ENCODE data around the gene EBI3. TPM values are rescaled to one million over a fixed set of nuclear protein-coding genes. Genes with fewer than 3 reads are reported as not detected.
A peak's percentile ranks its signal among the peaks of the same experiment; 100 is the strongest.

EBI3 gene
- total and polyA plus RNA-seq, 11 donors, result 0.27 to 5.6 (median 0.88) TPM

DNA sequence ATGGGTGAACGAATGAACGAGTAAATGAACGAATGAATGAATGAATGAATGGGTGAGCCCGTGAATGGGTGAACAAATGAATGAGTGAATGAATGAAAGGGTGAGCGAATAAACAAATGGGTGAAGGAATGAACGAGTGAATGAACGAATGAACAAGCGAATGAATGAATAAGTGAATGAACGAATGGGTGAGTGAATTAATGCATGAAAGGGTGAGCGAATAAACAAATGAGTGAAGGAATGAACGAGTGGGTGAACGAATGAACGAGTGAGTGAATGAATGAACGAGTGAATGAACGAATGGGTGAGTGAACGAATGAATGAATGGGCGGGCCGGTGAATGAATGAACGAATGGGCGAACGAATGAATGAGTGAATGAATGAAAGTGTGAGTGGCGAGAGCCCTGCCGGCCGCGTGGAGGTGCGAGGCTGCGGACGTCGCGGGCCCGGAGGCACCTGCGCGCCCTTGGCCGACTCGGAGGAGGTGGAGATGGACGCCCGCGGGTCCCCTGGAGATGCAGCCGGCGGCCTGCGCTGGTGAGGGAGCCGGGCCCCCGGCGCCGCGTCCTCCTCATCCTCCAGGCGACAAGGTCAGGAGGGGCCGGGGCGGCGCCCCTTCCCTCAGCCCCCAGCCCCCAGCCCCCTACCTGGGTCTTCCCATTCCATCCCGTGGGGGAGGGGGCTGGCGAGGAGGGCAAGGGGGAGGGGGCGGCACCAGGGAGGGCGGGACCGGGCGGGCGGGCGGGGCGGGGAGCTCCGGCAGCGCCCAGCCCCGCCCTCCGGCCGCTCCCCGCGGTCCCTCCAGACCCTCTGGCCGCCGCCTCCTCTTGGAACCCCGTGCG, 31.5 kb upstream of the EBI3 start:
- H3K4me3 ChIP-seq, result peak overlapping the region in 1 of 12 donors; percentile 8
- DNase-seq, result no peak

DNA sequence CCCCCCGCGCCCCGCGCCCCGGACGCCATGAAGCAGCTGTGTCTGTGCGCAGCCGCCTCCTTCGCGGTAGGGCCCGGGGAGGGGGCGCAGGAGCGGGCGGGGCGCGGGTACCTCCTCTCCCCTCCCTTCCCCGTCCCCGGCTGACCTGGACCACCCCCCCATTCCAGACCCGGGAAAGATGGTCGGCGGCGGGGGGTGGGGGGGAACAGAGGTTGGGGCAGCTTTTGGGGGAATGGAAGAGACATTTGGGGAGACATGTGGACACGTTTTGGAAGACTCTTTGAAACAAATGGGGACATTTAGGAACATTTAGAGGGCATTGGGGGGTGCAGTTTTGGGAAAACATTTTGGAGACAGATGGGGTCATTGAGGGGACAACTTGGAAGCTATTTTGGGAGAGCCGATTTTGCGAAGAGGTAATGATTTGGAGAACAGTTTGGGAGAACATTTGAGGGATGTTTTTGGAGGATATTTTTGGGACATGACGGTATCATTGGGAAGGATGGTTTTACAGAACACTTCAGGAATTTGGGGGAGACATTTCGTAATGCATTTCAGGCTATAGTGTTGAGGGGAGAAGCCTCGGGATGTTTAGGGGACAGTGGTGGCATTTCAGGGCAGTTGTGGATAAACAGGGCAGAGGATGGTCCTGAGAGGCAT, 30.7 kb upstream of the EBI3 start:
- WGBS, 4 donors, result 6 to 18% (median 9%) methylated on average over 10 to 28 of the region's 28 CpGs
- no peak for TF ChIP-seq POLR2A (IDR thresholded peaks at IDR 0.05)
- TF ChIP-seq, protein P1, sequence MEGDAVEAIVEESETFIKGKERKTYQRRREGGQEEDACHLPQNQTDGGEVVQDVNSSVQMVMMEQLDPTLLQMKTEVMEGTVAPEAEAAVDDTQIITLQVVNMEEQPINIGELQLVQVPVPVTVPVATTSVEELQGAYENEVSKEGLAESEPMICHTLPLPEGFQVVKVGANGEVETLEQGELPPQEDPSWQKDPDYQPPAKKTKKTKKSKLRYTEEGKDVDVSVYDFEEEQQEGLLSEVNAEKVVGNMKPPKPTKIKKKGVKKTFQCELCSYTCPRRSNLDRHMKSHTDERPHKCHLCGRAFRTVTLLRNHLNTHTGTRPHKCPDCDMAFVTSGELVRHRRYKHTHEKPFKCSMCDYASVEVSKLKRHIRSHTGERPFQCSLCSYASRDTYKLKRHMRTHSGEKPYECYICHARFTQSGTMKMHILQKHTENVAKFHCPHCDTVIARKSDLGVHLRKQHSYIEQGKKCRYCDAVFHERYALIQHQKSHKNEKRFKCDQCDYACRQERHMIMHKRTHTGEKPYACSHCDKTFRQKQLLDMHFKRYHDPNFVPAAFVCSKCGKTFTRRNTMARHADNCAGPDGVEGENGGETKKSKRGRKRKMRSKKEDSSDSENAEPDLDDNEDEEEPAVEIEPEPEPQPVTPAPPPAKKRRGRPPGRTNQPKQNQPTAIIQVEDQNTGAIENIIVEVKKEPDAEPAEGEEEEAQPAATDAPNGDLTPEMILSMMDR (IDR thresholded peaks at IDR 0.05), result no peak
- DNase-seq (no peak), ATAC-seq (no peak)
- Histone ChIP-seq H3K27ac (no peak overlapping the region), H3K4me3 (peak overlapping the region in 1 of 12 donors; percentile 8), H3K4me1 (peaks cover 0 to 7% (median 0%) of the 10 kb centered on the region in 12 donors), H3K9me3 (no peaks in the 10 kb centered on the region), H3K36me3 (no peaks in the 10 kb centered on the region), H3K27me3 (peaks cover 22 to 64% (median 50%) of the 10 kb centered on the region in 9 donors)
- intact Hi-C loops (cut with DNase I), result no loop called here

More for the DNA sequence above, 31.5 kb upstream of the EBI3 start:
- Histone ChIP-seq H3K9me3 (no peaks in the 10 kb centered on the region), H3K27ac (no peak overlapping the region), H3K36me3 (no peaks in the 10 kb centered on the region), H3K4me1 (peaks cover 0 to 7% (median 0%) of the 10 kb centered on the region in 12 donors), H3K27me3 (peaks cover 22 to 72% (median 50%) of the 10 kb centered on the region in 9 donors)
- intact Hi-C loops (cut with DNase I), result no loop called here
- ATAC-seq, result no peak
- 14 to 23% (median 19%) methylated on average over 43 to 70 of the region's 70 CpGs for WGBS, 4 donors
- TF ChIP-seq, protein P1 (IDR thresholded peaks at IDR 0.05), result no peak
- TF ChIP-seq POLR2A (IDR thresholded peaks at IDR 0.05), result no peak

DNA sequence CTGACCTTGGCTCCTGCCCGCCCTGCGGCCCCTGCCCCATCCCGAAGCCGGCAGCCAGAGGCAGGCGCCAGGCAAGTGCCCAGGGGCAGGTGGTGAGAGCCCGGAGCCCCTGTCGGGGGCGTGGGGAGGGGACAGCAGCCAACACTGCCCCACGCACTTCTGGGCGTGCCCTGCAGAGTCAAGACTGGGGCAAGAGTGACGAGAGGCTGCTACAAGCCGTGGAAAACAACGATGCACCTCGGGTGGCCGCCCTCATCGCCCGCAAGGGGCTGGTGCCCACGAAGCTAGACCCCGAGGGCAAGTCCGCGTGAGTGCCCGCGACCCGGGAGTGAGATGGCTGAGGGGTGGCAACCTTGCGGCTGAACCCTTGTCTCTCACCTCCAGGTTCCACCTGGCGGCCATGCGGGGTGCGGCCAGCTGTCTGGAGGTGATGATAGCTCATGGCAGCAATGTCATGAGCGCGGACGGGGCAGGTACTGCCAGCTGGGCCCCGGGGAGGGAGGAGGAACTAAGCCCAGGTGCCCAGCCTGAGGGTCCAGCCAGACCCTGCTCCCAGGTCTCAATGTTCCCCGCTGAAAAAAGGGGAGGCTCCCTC, 29.5 kb upstream of the EBI3 start:
- no peak for TF ChIP-seq POLR2A (IDR thresholded peaks at IDR 0.05)
- TF ChIP-seq, protein P1 (IDR thresholded peaks at IDR 0.05), result no peak
- Histone ChIP-seq H3K27ac (no peak overlapping the region), H3K27me3 (peaks cover 22 to 54% (median 44%) of the 10 kb centered on the region in 9 donors), H3K9me3 (no peaks in the 10 kb centered on the region), H3K36me3 (no peaks in the 10 kb centered on the region), H3K4me3 (no peak overlapping the region), H3K4me1 (peaks cover 0 to 11% (median 0%) of the 10 kb centered on the region in 12 donors)
- DNase-seq, result no peak
- 62 to 74% (median 69%) methylated on average over 17 to 33 of the region's 33 CpGs for WGBS, 4 donors
- intact Hi-C loops (cut with DNase I), result loop anchor here in 9 of 10 donors (5.0 to 10.0 kb wide), 5 partner anchors 55 to 535 kb away; partner anchors contain the start of gene EEF2 (in 4 of the 9)
- ATAC-seq, result no peak

Measured in heart left ventricle (tissue), 16 donors.